HepG2 (cell line): ENCODE measurements around the gene CABLES2. TPM values are rescaled to one million over a fixed set of nuclear protein-coding genes. Genes with fewer than 3 reads are reported as not detected.

Experiments used
- ATF6 ChIP-seq: sonication (generic); formaldehyde crosslinking; conservative IDR thresholded peaks from 2 replicates; pipeline ENCODE4 v1.4.0; 2020; ENCODE audit warnings: missing genetic modification reagents
- ATM ChIP-seq: fragments of 450-650 bp; IDR thresholded peaks from 2 replicates; pipeline ENCODE4 v1.7.1; 2017; ENCODE audit warnings: mild to moderate bottlenecking, borderline replicate concordance
- CENPBD1 ChIP-seq: sonication (generic); formaldehyde crosslinking; IDR thresholded peaks from 2 replicates; pipeline ENCODE4 v1.8.0; 2022; ENCODE audit warnings: missing genetic modification reagents, low read depth, mild to moderate bottlenecking, borderline replicate concordance
- FOXK2 ChIP-seq: fragments of 450-650 bp; IDR thresholded peaks from 2 replicates; pipeline ENCODE4 v1.6.1; 2016
- GRHL1 ChIP-seq: sonication (generic); formaldehyde crosslinking; conservative IDR thresholded peaks from 2 replicates; pipeline ENCODE4 v1.8.0; 2022; ENCODE audit warnings: missing genetic modification reagents
- MIER3 ChIP-seq: IDR thresholded peaks from 2 replicates; pipeline ENCODE4 v1.6.1; 2016; ENCODE audit warnings: missing compliant biosample characterization, borderline replicate concordance
- MYC ChIP-seq: sonication (generic); formaldehyde crosslinking; IDR thresholded peaks from 2 replicates; pipeline ENCODE4 v1.9.0; 2021; ENCODE audit warnings: missing genetic modification reagents, borderline replicate concordance
- NFE2L1 ChIP-seq: sonication (generic); formaldehyde crosslinking; IDR thresholded peaks from 2 replicates; pipeline ENCODE4 v1.4.0; 2020; ENCODE audit warnings: missing genetic modification reagents, mild to moderate bottlenecking, borderline replicate concordance
- PHF20 ChIP-seq: sonication (generic); formaldehyde crosslinking; IDR thresholded peaks from 2 replicates; pipeline ENCODE4 v1.5.0; 2020; ENCODE audit warnings: mild to moderate bottlenecking, missing genetic modification reagents
- PRDM10 ChIP-seq: sonication (generic); formaldehyde crosslinking; IDR thresholded peaks from 2 replicates; pipeline ENCODE4 v1.4.0; 2020; ENCODE audit warnings: low read depth, missing genetic modification reagents
- PRPF4 ChIP-seq: fragments of 200-400 bp; formaldehyde crosslinking; IDR thresholded peaks from 2 replicates; pipeline ENCODE4 v1.6.1; 2016; ENCODE audit warnings: low read length, low read depth; ENCODE audit not compliant: poor library complexity, severe bottlenecking
- SETDB1 ChIP-seq: sonication (generic); formaldehyde crosslinking; IDR thresholded peaks from 2 replicates; pipeline ENCODE4 v1.5.1; 2020; ENCODE audit warnings: missing genetic modification reagents, mild to moderate bottlenecking, borderline replicate concordance
- SP4 ChIP-seq: sonication (generic); formaldehyde crosslinking; IDR thresholded peaks from 2 replicates; pipeline ENCODE4 v1.8.1; 2023; ENCODE audit warnings: mild to moderate bottlenecking, missing genetic modification reagents
- THAP11 ChIP-seq: IDR thresholded peaks from 2 replicates; pipeline ENCODE4 v1.6.1; 2016; ENCODE audit warnings: missing biosample characterization, missing genetic modification reagents
- THAP7 ChIP-seq: sonication (generic); formaldehyde crosslinking; IDR thresholded peaks from 2 replicates; pipeline ENCODE4 v1.8.1; 2023; ENCODE audit warnings: mild to moderate bottlenecking, missing genetic modification reagents
- ZNF432 ChIP-seq: sonication (generic); formaldehyde crosslinking; IDR thresholded peaks from 2 replicates; pipeline ENCODE4 v1.5.0; 2020; ENCODE audit warnings: missing genetic modification reagents, mild to moderate bottlenecking, borderline replicate concordance
- ZNF543 ChIP-seq: sonication (generic); formaldehyde crosslinking; IDR thresholded peaks from 2 replicates; pipeline ENCODE4 v1.4.0; 2020; ENCODE audit warnings: mild to moderate bottlenecking, missing genetic modification reagents
- ZNF597 ChIP-seq: sonication (generic); formaldehyde crosslinking; IDR thresholded peaks from 2 replicates; pipeline ENCODE4 v1.5.0; 2020; ENCODE audit warnings: missing genetic modification reagents
- polyA plus RNA-seq, 8 experiments: library from polyadenylated mRNA; depleted of rRNA in 3 of 8; stranded (reverse) in 7 of 8; unstranded in 1 of 8; fragments of >200 nt; fragmentation: Illumina TruSeq in 4 of 8; extraction: Trizol in 4 of 8; gene quantifications; 2 replicates each; pipeline versions ENCODE4 v1.2.1 to v1.2.3, GENCODE V29; 2011 to 2016; ENCODE audit warnings: low read depth in 4 of 8, missing spikeins in 1 of 8, mixed read lengths in 1 of 8; ENCODE audit not compliant: insufficient read depth in 1 of 8
- total RNA-seq, 5 experiments: library from RNA; depleted of rRNA; stranded (reverse); fragments of >200 nt; fragmentation: Illumina TruSeq; extraction: Trizol; gene quantifications; 2 replicates each; pipeline ENCODE4 v1.2.3, GENCODE V29; 2016; ENCODE audit warnings: low read depth in 1 of 5

CABLES2 gene
- total and polyA plus RNA-seq, 2 of the 13 experiments (the other 11 are each of a cell fraction or from before 2014, with no cell fraction given) = 5.2 to 9.7 TPM

GRCh38 chr20:62370115-62370806 lies 36.8 kb downstream of the CABLES2 start (continued):
- TF ChIP-seq CENPBD1 (CRISPR knock-in tag) (no peak), ZNF597 (CRISPR knock-in tag) (no peak), FOXK2 (no peak), SP4 (CRISPR knock-in tag) (no peak), ZNF432 (CRISPR knock-in tag) (no peak), PHF20 (CRISPR knock-in tag) (no peak), MIER3 (CRISPR knock-in tag) (no peak), NFE2L1 (CRISPR knock-in tag) (no peak), GRHL1 (CRISPR knock-in tag) (no peak), ATF6 (CRISPR knock-in tag) (no peak), PRPF4 (no peak), ATM (no peak), THAP7 (no peak), PRDM10 (CRISPR knock-in tag) (no peak; the same call in 1 of the 2 replicates), SETDB1 (no peak), THAP11 (CRISPR knock-in tag) (0 out of 2 replicates have a peak, but pooled peaks have one; percentile 4), ZNF543 (no peak), MYC (no peak; the same call in 1 of the 2 replicates)
